Endothelial cell of umbilical vein (primary cell): ENCODE results near the gene KRT6C. TPM values are rescaled to one million over a fixed set of nuclear protein-coding genes. Genes with fewer than 3 reads are reported as not detected.

ENCODE experiments used
- BruUV-seq: library from RNA; stranded (reverse); fragments of 400-500 nt; replicated peaks from 2 replicates; lab custom pipeline; 2021; lab: Mats Ljungman, UMichigan
- CTCF ChIA-PET: fragments of 300-600, 350-600 bp; sonication (Branson Sonifier 250); formaldehyde crosslinking; loops from one replicate; lab custom pipeline; 2021; ENCODE audit warnings: antibody characterized with exemption, inconsistent platforms; lab: Charles Lee
- POLR2A ChIA-PET: fragments of 300-600, 350-600 bp; sonication (Branson Sonifier 250); formaldehyde crosslinking; loops from one replicate; lab custom pipeline; 2021; ENCODE audit warnings: antibody characterized with exemption, inconsistent platforms; lab: Charles Lee
- DNase-seq: peaks from one replicate; pipeline ENCODE4 v3.0.0-alpha.2; 2011; ENCODE audit warnings: low read depth, low spot score
- FAIRE-seq: peaks from 2 replicates; lab custom pipeline; 2011; peaks lifted over from hg19 to GRCh38; lab: Jason Lieb, UNC
- H2AFZ ChIP-seq: 2 replicates; pipeline ENCODE4 v1.6.0; 2012; ENCODE audit warnings: low read depth, low read length, control low read depth, inconsistent platforms
- H3K27ac ChIP-seq: 2 replicates; pipeline ENCODE4 v1.5.1; 2011; ENCODE audit warnings: low read depth, mild to moderate bottlenecking, control low read depth, low read length, moderate library complexity; ENCODE audit not compliant: insufficient read depth
- H3K27me3 ChIP-seq, 2 experiments: 2 replicates each; pipeline versions ENCODE4 v1.6.0 to v1.6.1; 2011; ENCODE audit warnings: low read length in 2 of 2, mixed read lengths in 1 of 2; ENCODE audit not compliant: control insufficient read depth in 2 of 2, insufficient read depth in 2 of 2
- H3K36me3 ChIP-seq, 2 experiments: 2 replicates in 1 of 2; 3 replicates in 1 of 2; pipeline ENCODE4 v1.5.1; 2011; ENCODE audit warnings: low read length in 2 of 2, mild to moderate bottlenecking in 1 of 2, moderate library complexity in 1 of 2; ENCODE audit not compliant: control insufficient read depth in 2 of 2, insufficient read depth in 2 of 2; ENCODE audit errors: extremely low read depth in 1 of 2
- H3K4me1 ChIP-seq: 3 replicates; pipeline ENCODE4 v1.5.1; 2011; ENCODE audit warnings: mild to moderate bottlenecking, low read length; ENCODE audit not compliant: control insufficient read depth, insufficient read depth; ENCODE audit errors: extremely low read depth
- H3K4me2 ChIP-seq: 2 replicates; pipeline ENCODE4 v1.6.1; 2011; ENCODE audit warnings: low read length, control low read depth, mixed read lengths; ENCODE audit not compliant: insufficient read depth
- H3K4me3 ChIP-seq, 3 experiments: fragments of 200-600 bp in 1 of 3; sonication (generic), shearing (Covaris generic) in 1 of 3; replicated peaks in 1 of 3; 2 replicates each; pipeline ENCODE4 v1.5.1; 2011 to 2016; ENCODE audit warnings: control low read depth in 3 of 3, low read length in 3 of 3, mild to moderate bottlenecking in 2 of 3, inconsistent platforms in 1 of 3, low read depth in 1 of 3, moderate library complexity in 1 of 3; ENCODE audit not compliant: insufficient read depth in 1 of 3
- H3K79me2 ChIP-seq: 2 replicates; pipeline ENCODE4 v1.6.0; 2012; ENCODE audit warnings: low read length, inconsistent platforms; ENCODE audit not compliant: control insufficient read depth, insufficient read depth
- H3K9ac ChIP-seq: replicated peaks from 2 replicates; pipeline ENCODE3; 2011; ENCODE audit warnings: low read length, control low read depth; ENCODE audit not compliant: insufficient read depth; ENCODE audit errors: extremely low read depth
- H3K9me1 ChIP-seq: replicated peaks from 3 replicates; pipeline ENCODE4 v1.6.0; 2011; ENCODE audit warnings: mild to moderate bottlenecking, low read length; ENCODE audit not compliant: control insufficient read depth, insufficient read depth; ENCODE audit errors: extremely low read depth
- H3K9me3 ChIP-seq: replicated peaks from 2 replicates; pipeline ENCODE4 v1.5.1; 2012; ENCODE audit warnings: low read length, inconsistent platforms; ENCODE audit not compliant: control insufficient read depth, insufficient read depth
- H4K20me1 ChIP-seq: replicated peaks from 2 replicates; pipeline ENCODE3; 2011; ENCODE audit warnings: mild to moderate bottlenecking, low read length; ENCODE audit not compliant: control insufficient read depth, insufficient read depth; ENCODE audit errors: extremely low read depth
- CTCF ChIP-seq, 2 donors: IDR thresholded peaks; 1 replicate in 1 of 2; 2 replicates in 1 of 2; pipeline ENCODE4 v1.5.1; 2011; ENCODE audit warnings: low read length in 2 of 2, mild to moderate bottlenecking in 2 of 2, moderate library complexity in 2 of 2, control low read depth in 1 of 2, inconsistent platforms in 1 of 2, low read depth in 1 of 2; ENCODE audit not compliant: insufficient read depth in 1 of 2; ENCODE audit errors: extremely low read depth in 1 of 2
- EZH2 ChIP-seq: IDR thresholded peaks from 2 replicates; pipeline ENCODE4 v1.6.1; 2012; ENCODE audit warnings: borderline replicate concordance, low read depth, mild to moderate bottlenecking, moderate library complexity, low read length, inconsistent platforms; ENCODE audit not compliant: severe bottlenecking
- FOS ChIP-seq: IDR thresholded peaks from 2 replicates; pipeline ENCODE4 v1.6.1; 2011; ENCODE audit warnings: mild to moderate bottlenecking, low read length, moderate library complexity, borderline replicate concordance; ENCODE audit not compliant: insufficient read depth
- GATA2 ChIP-seq: IDR thresholded peaks from 2 replicates; pipeline ENCODE4 v1.7.0; 2011; ENCODE audit warnings: low read depth, mild to moderate bottlenecking, moderate library complexity, mixed read lengths, low read length; ENCODE audit not compliant: insufficient read length, insufficient read depth
- JUN ChIP-seq: IDR thresholded peaks from 2 replicates; pipeline ENCODE4 v1.6.1; 2011; ENCODE audit warnings: borderline replicate concordance, low read depth; ENCODE audit not compliant: insufficient read length, insufficient read depth
- MAX ChIP-seq: IDR thresholded peaks from 2 replicates; pipeline ENCODE4 v1.6.1; 2011; ENCODE audit not compliant: insufficient read depth, insufficient read length
- MYC ChIP-seq: IDR thresholded peaks from one replicate; pipeline ENCODE4 v1.6.1; 2011; ENCODE audit warnings: mild to moderate bottlenecking, low read depth, low read length
- POLR2A ChIP-seq: IDR thresholded peaks from 2 replicates; pipeline ENCODE4 v1.6.1; 2012; ENCODE audit warnings: low read depth, mild to moderate bottlenecking, control low read depth, low read length
- POLR2AphosphoS5 ChIP-seq: IDR thresholded peaks from 2 replicates; pipeline ENCODE4 v1.6.1; 2012; ENCODE audit warnings: low read depth, mild to moderate bottlenecking, control low read depth, low read length, moderate library complexity; ENCODE audit not compliant: insufficient read depth
- dilution Hi-C: fragments of 300-500 bp; cut with MboI; formaldehyde crosslinking; loops from one replicate; pipeline ENCODE4 v1.15.0; 2019; ENCODE audit warnings: low sequenced_read_pairs; ENCODE audit not compliant: extremely low pct_ligation_motif_present
- intact Hi-C: fragments of 100-400 bp; cut with micrococcal nuclease; formaldehyde crosslinking; loops from one replicate; pipeline ENCODE4 v1.10.0; 2022
- polyA plus RNA-seq, 4 experiments: library from polyadenylated mRNA; depleted of rRNA in 3 of 4; stranded (reverse) in 3 of 4; unstranded in 1 of 4; fragments of >200 nt; gene quantifications; 2 replicates each; pipeline versions ENCODE4 v1.2.1 to v1.2.3, GENCODE V29; 2011 to 2012; ENCODE audit warnings: missing spikeins in 1 of 4
- total RNA-seq: library from RNA; stranded (reverse); gene quantifications from 2 replicates; pipeline ENCODE4 v1.2.3, GENCODE V29; 2021

The KRT6C gene
- total and polyA plus RNA-seq, 2 donors (not counting 3 experiments of a cell fraction or from before 2014, with no cell fraction given), result not detected

GRCh38 chr12:52442600-52443061, 31.0 kb downstream of the KRT6C start:
- TF ChIP-seq POLR2AphosphoS5, result no peak
- TF ChIP-seq GATA2, result no peak
- TF ChIP-seq JUN, result no peak
- TF ChIP-seq MAX, result no peak
- no peak for TF ChIP-seq EZH2
- TF ChIP-seq FOS, result no peak
- TF ChIP-seq CTCF (IDR thresholded peaks at IDR 0.05; ENCODE audit: extremely low read depth in 1 of 2, insufficient read depth in 1 of 2, low read depth in 1 of 2, low read length in 2 of 2), result no peak
- no peak for TF ChIP-seq POLR2A
- no peak for TF ChIP-seq MYC
- FAIRE-seq, result no peak
- ChIA-PET CTCF (no interaction called here), POLR2A (no interaction called here)
- no TSS peak for BruUV-seq
- no peaks in the 10 kb centered on the region for H3K36me3 ChIP-seq
- no peak overlapping the region for H2AFZ ChIP-seq
- no peak overlapping the region for H3K27ac ChIP-seq
- no peaks in the 10 kb centered on the region for H4K20me1 ChIP-seq
- no peaks in the 10 kb centered on the region for H3K4me1 ChIP-seq
- H3K27me3 ChIP-seq, result peaks cover 7 to 8% of the 10 kb centered on the region in 2 experiments
- intact Hi-C loops, result no loop called here
- H3K9me1 ChIP-seq, result no peaks in the 10 kb centered on the region
- H3K9ac ChIP-seq, result no peak overlapping the region
- no peak for DNase-seq
- no peak overlapping the region for H3K4me3 ChIP-seq
- dilution Hi-C loops, result no loop called here
- no peaks in the 10 kb centered on the region for H3K79me2 ChIP-seq
- no peaks in the 10 kb centered on the region for H3K9me3 ChIP-seq
- no peak overlapping the region for H3K4me2 ChIP-seq
